GM12878 (cell line): ENCODE measurements around the gene MYLK3. TPM values are rescaled to one million over a fixed set of nuclear protein-coding genes. Genes with fewer than 3 reads are reported as not detected.

Experiments
- ATAC-seq: fragments of 200-7000 bp; cut with Tn5 transposase; 3 replicates; pipeline ENCODE4 v1.9.1; 2020; ENCODE audit warnings: mild to moderate bottlenecking, moderate library complexity
- BruUV-seq: library from RNA; stranded (reverse); fragments of 400-500 nt; replicated peaks from 2 replicates; lab custom pipeline; 2021; lab: Mats Ljungman, UMichigan
- CTCF ChIA-PET: fragments of 300-600 bp; sonication (Branson Sonifier 250); formaldehyde crosslinking; extraction: SDS; loops from one replicate; lab custom pipeline; 2021; ENCODE audit warnings: inconsistent platforms; lab: Yijun Ruan, JAX
- POLR2A ChIA-PET: fragments of 350-600 bp; formaldehyde crosslinking; extraction: SDS; loops from one replicate; lab custom pipeline; 2021; ENCODE audit warnings: inconsistent platforms; lab: Charles Lee
- RAD21 ChIA-PET: fragments of 300-600 bp; sonication (Branson Sonifier 250); formaldehyde crosslinking; loops from one replicate; lab custom pipeline; 2023; ENCODE audit warnings: antibody characterized with exemption; ENCODE audit not compliant: unreplicated experiment; lab: Charles Lee
- SMC1A ChIA-PET: fragments of 300-600 bp; sonication (Branson Sonifier 250); formaldehyde crosslinking; loops from one replicate; lab custom pipeline; 2023; ENCODE audit not compliant: unreplicated experiment, uncharacterized antibody; lab: Charles Lee
- DNase-seq: peaks from one replicate; pipeline ENCODE4 v3.0.0-alpha.2; 2011; ENCODE audit warnings: low read depth, low spot score
- FAIRE-seq: peaks from 3 replicates; lab custom pipeline; 2011; peaks lifted over from hg19 to GRCh38; lab: Jason Lieb, UNC
- H2AFZ ChIP-seq: 2 replicates; pipeline ENCODE4 v1.6.0; 2011; ENCODE audit warnings: low read depth, low read length, control low read depth; ENCODE audit not compliant: control insufficient read depth
- H3K27ac ChIP-seq: 2 replicates; pipeline ENCODE4 v1.5.1; 2011; ENCODE audit warnings: control low read depth; ENCODE audit not compliant: control insufficient read depth, insufficient read depth
- H3K27me3 ChIP-seq, 2 experiments: replicated peaks in 1 of 2; 2 replicates each; pipeline versions ENCODE4 v1.6.0 to v1.6.1; 2011; ENCODE audit warnings: low read length in 1 of 2; ENCODE audit not compliant: control insufficient read depth in 2 of 2, insufficient read depth in 2 of 2
- H3K36me3 ChIP-seq, 2 experiments: 2 replicates each; pipeline ENCODE4 v1.5.1; 2011; ENCODE audit warnings: low read length in 1 of 2; ENCODE audit not compliant: control insufficient read depth in 2 of 2, insufficient read depth in 2 of 2
- H3K4me1 ChIP-seq: 2 replicates; pipeline ENCODE4 v1.6.1; 2011; ENCODE audit warnings: mild to moderate bottlenecking, low read length, moderate library complexity, mixed read lengths; ENCODE audit not compliant: control insufficient read depth, insufficient read depth
- H3K4me2 ChIP-seq: 2 replicates; pipeline ENCODE4 v1.6.0; 2011; ENCODE audit warnings: control low read depth; ENCODE audit not compliant: control insufficient read depth, insufficient read depth
- H3K4me3 ChIP-seq: fragments of 200-600 bp; sonication (generic); 2 replicates; pipeline ENCODE4 v1.5.1; 2016
- H3K79me2 ChIP-seq: 2 replicates; pipeline ENCODE4 v1.6.0; 2011; ENCODE audit warnings: low read length; ENCODE audit not compliant: control insufficient read depth, insufficient read depth
- H3K9ac ChIP-seq: 2 replicates; pipeline ENCODE4 v1.8.0; 2011; ENCODE audit warnings: low read length, control low read depth, mixed read lengths; ENCODE audit not compliant: control insufficient read depth, insufficient read depth
- H3K9me3 ChIP-seq: replicated peaks from 3 replicates; pipeline ENCODE4 v1.5.1; 2011; ENCODE audit warnings: mild to moderate bottlenecking, low read length; ENCODE audit not compliant: control insufficient read depth, insufficient read depth
- H4K20me1 ChIP-seq: 2 replicates; pipeline ENCODE4 v1.6.0; 2011; ENCODE audit not compliant: control insufficient read depth, insufficient read depth
- BCL11A ChIP-seq: IDR thresholded peaks from 2 replicates; pipeline ENCODE4 v1.6.1; 2011; ENCODE audit warnings: low read depth, low read length
- CREB1 ChIP-seq: IDR thresholded peaks from 2 replicates; pipeline ENCODE4 v1.6.1; 2012; ENCODE audit warnings: low read depth, mild to moderate bottlenecking, inconsistent platforms
- EP300 ChIP-seq, 2 experiments: fragments of 150-350 bp in 1 of 2; IDR thresholded peaks; 2 replicates each; pipeline ENCODE4 v1.6.1; 2011 to 2012; ENCODE audit warnings: low read depth in 2 of 2, low read length in 2 of 2, borderline replicate concordance in 1 of 2, improper control_type of control experiment in 1 of 2, inconsistent platforms in 1 of 2; ENCODE audit not compliant: control insufficient read depth in 1 of 2
- EZH2 ChIP-seq: IDR thresholded peaks from 2 replicates; pipeline ENCODE4 v1.6.1; 2012; ENCODE audit warnings: low read depth, mild to moderate bottlenecking, control low read depth, inconsistent platforms, low read length, borderline replicate concordance; ENCODE audit not compliant: control insufficient read depth
- FOXM1 ChIP-seq: IDR thresholded peaks from 2 replicates; pipeline ENCODE4 v1.6.1; 2012; ENCODE audit warnings: low read depth, mild to moderate bottlenecking, inconsistent platforms, low read length, moderate library complexity
- GABPA ChIP-seq: IDR thresholded peaks from 2 replicates; pipeline ENCODE4 v1.6.1; 2014; ENCODE audit warnings: antibody characterized with exemption, low read depth, mild to moderate bottlenecking, inconsistent platforms
- HDGF ChIP-seq: fragments of 450-650 bp; IDR thresholded peaks from 2 replicates; pipeline ENCODE4 v1.6.1; 2016; ENCODE audit warnings: antibody characterized with exemption
- IKZF2 ChIP-seq, 2 experiments: fragments of 450-650 bp; IDR thresholded peaks; 2 replicates each; pipeline ENCODE4 v1.6.1; 2017; ENCODE audit warnings: mild to moderate bottlenecking in 2 of 2, moderate library complexity in 2 of 2
- IRF4 ChIP-seq: IDR thresholded peaks from 2 replicates; pipeline ENCODE4 v1.6.1; 2011; ENCODE audit warnings: low read depth, low read length
- MLLT1 ChIP-seq: fragments of 450-650 bp; IDR thresholded peaks from 2 replicates; pipeline ENCODE4 v1.6.1; 2016; ENCODE audit warnings: mild to moderate bottlenecking
- MTA2 ChIP-seq: fragments of 450-650 bp; IDR thresholded peaks from 2 replicates; pipeline ENCODE4 v1.6.1; 2016; ENCODE audit warnings: low read depth, mild to moderate bottlenecking, moderate library complexity
- NFYB ChIP-seq: IDR thresholded peaks from 2 replicates; pipeline ENCODE4 v1.6.1; 2011; ENCODE audit warnings: low read depth, mild to moderate bottlenecking, low read length, improper control_type of control experiment, moderate library complexity; ENCODE audit not compliant: insufficient read depth
- POU2F2 ChIP-seq: IDR thresholded peaks from 3 replicates; pipeline ENCODE4 v1.6.1; 2011; ENCODE audit warnings: low read depth, mild to moderate bottlenecking, low read length, borderline replicate concordance
- RAD51 ChIP-seq: fragments of 450-650 bp; IDR thresholded peaks from 2 replicates; pipeline ENCODE4 v1.6.1; 2016; ENCODE audit warnings: moderate library complexity, mild to moderate bottlenecking, inconsistent platforms
- RUNX3 ChIP-seq: IDR thresholded peaks from 2 replicates; pipeline ENCODE4 v1.6.1; 2012; ENCODE audit warnings: low read length, inconsistent platforms
- SIX5 ChIP-seq: IDR thresholded peaks from 2 replicates; pipeline ENCODE4 v1.6.1; 2011; ENCODE audit warnings: mild to moderate bottlenecking, low read depth, low read length, moderate library complexity; ENCODE audit not compliant: severe bottlenecking
- SKIL ChIP-seq: fragments of 450-650 bp; IDR thresholded peaks from 2 replicates; pipeline ENCODE4 v1.6.1; 2017; ENCODE audit warnings: mild to moderate bottlenecking, low read depth, inconsistent platforms; ENCODE audit not compliant: poor library complexity, severe bottlenecking
- SP1 ChIP-seq: IDR thresholded peaks from one replicate; pipeline ENCODE4 v1.6.1; 2011; ENCODE audit warnings: low read depth, low read length
- ZNF274 ChIP-seq: IDR thresholded peaks from one replicate; pipeline ENCODE4 v1.8.0; 2011; ENCODE audit not compliant: insufficient read length, insufficient read depth
- ZNF384 ChIP-seq: IDR thresholded peaks from 2 replicates; pipeline ENCODE4 v1.6.1; 2012; ENCODE audit warnings: low read depth, mild to moderate bottlenecking, low read length, improper control_type of control experiment, borderline replicate concordance
- WGBS: methylation state at CpG from one replicate; pipeline ENCODE4 v1.1.6; 2016; ENCODE audit warnings: low lambda C conversion rate; ENCODE audit not compliant: insufficient replicate concordance, insufficient coverage; ENCODE audit errors: missing lambda C conversion rate; 5-methylcytosine and 5-hydroxymethylcytosine counted together
- in situ Hi-C: fragments of 300-500 bp; cut with MboI; formaldehyde crosslinking; loops from 9 replicates; pipeline ENCODE4 v1.14.3; 2018; ENCODE audit warnings: mixed read lengths
- intact Hi-C: fragments of 100-400 bp; cut with micrococcal nuclease; formaldehyde crosslinking; loops from one replicate; pipeline ENCODE4 v1.14.2; 2022; ENCODE audit not compliant: unreplicated experiment
- polyA plus RNA-seq, 11 experiments: library from polyadenylated mRNA; depleted of rRNA in 4 of 11; unstranded in 6 of 11; stranded (reverse) in 5 of 11; fragments of >200 nt; fragmentation: Nextera tagmentation in 4 of 11; fragmentation: Illumina TruSeq in 1 of 11; extraction: Ambion mirVana in 4 of 11; extraction: Trizol in 1 of 11; gene quantifications; 1 replicate in 1 of 11; 2 replicates in 10 of 11; pipeline versions ENCODE4 v1.2.1 to v1.2.3, GENCODE V29; 2011 to 2016; ENCODE audit warnings: inconsistent platforms in 2 of 11, missing spikeins in 2 of 11, low read depth in 1 of 11
- total RNA-seq, 4 experiments: library from RNA; depleted of rRNA in 3 of 4; stranded (reverse); fragments of >200 nt in 3 of 4; fragmentation: Illumina TruSeq in 1 of 4; extraction: Trizol in 1 of 4; gene quantifications; 2 replicates each; pipeline versions ENCODE4 v1.2.1 to v1.2.3, GENCODE V29; 2013 to 2021

MYLK3 gene
- total and polyA plus RNA-seq, 10 of the 15 experiments (the other 5 are each of a cell fraction or from before 2014, with no cell fraction given): 0.02 to 0.46 (median 0.17) TPM

DNA sequence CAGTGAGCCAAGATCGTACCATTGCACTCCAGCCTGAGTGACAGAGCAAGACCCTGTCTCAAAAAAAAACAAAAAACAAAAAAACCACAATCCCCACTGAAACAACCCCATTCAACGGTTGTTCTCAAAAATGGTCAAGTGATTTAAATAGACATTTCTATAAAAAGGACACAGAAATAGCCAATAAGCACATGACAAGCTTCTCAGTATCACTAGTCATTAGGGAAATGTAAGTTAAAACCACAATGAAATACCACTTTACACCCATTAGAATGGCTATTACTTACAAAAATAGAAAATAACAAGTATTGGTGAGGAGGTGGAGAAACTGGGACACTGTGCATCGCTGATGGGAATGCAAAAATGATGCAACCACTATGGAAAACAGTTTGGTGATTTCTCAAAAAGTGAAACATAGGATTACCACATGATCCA lies 26.6 kb upstream of the MYLK3 start:
- ChIA-PET POLR2A (interaction anchor here (0.6 to 0.7 kb wide), 2 partner anchors 10 to 25 kb away, joined by 3 read pairs; no protein-coding TSS in a partner anchor), CTCF (interaction anchor here (1.1 to 2.9 kb wide), 2 partner anchors 14 to 48 kb away, joined by 3 to 13 read pairs; no protein-coding TSS in a partner anchor), SMC1A (interaction anchor here (0.9 to 1.6 kb wide), 7 partner anchors 11 to 84 kb away, joined by 3 to 12 read pairs (median 4); no protein-coding TSS in a partner anchor), RAD21 (interaction anchor here (0.9 to 1.7 kb wide), 4 partner anchors 10 to 27 kb away, joined by 3 to 4 read pairs (median 4); no protein-coding TSS in a partner anchor)
- DNase-seq: peak; percentile 60
- Histone ChIP-seq H3K4me2 (peak overlapping the region; percentile 68; the same call in 1 of the 2 replicates), H3K79me2 (no peaks in the 10 kb centered on the region), H2AFZ (no peak overlapping the region), H3K9me3 (peaks cover 10% of the 10 kb centered on the region; the same call in 2 of the 3 replicates), H3K4me3 (no peak overlapping the region), H4K20me1 (no peaks in the 10 kb centered on the region), H3K4me1 (peaks cover 17% of the 10 kb centered on the region), H3K27ac (peak overlapping the region; percentile 53; the same call in 1 of the 2 replicates), H3K9ac (no peak overlapping the region), H3K27me3 (no peaks in the 10 kb centered on the region), H3K36me3 (no peaks in the 10 kb centered on the region)
- FAIRE-seq: peak; percentile 79
- WGBS: 5% methylated on average over 3 of the region's 3 CpGs
- intact Hi-C loops: no loop called here
- ATAC-seq: peak; percentile 86
- in situ Hi-C loops: no loop called here
- BruUV-seq: no TSS peak
- TF ChIP-seq SKIL (peak; percentile 85), MLLT1 (peak; percentile 67), SP1 (peak; percentile 22), ZNF384 (peak; percentile 40; the same call in 1 of the 2 replicates), EZH2 (0 out of 2 replicates have a peak, but pooled peaks have one; percentile 29), IRF4 (peak; percentile 15; the same call in 1 of the 2 replicates), EP300 (IDR thresholded peaks at IDR 0.05; ENCODE audit: borderline replicate concordance in 1 of 2, control insufficient read depth in 1 of 2, low read depth in 2 of 2, low read length in 2 of 2) (peak in 1 of 2 experiments; percentile 81; a peak in 2 of 4 replicates), FOXM1 (peak; percentile 86), NFYB (0 out of 2 replicates have a peak, but pooled peaks have one; percentile 9), HDGF (0 out of 2 replicates have a peak, but pooled peaks have one; percentile 27), ZNF274 (no peak), POU2F2 (no peak; the same call in 2 of the 3 replicates), RUNX3 (peak; percentile 93), RAD51 (peak; percentile 44; the same call in 1 of the 2 replicates), CREB1 (peak; percentile 24; the same call in 1 of the 2 replicates), GABPA (0 out of 2 replicates have a peak, but pooled peaks have one; percentile 23), IKZF2 (IDR thresholded peaks at IDR 0.05) (peak; percentile 75 to 84), BCL11A (peak; percentile 41; the same call in 1 of the 2 replicates), MTA2 (peak; percentile 90), SIX5 (no peak)
